Sigmoid colon (tissue), 7 donors: ENCODE data around the gene GYS2. TPM values are rescaled to one million over a fixed set of nuclear protein-coding genes. Genes with fewer than 3 reads are reported as not detected.
A peak's percentile ranks its signal among the peaks of the same experiment; 100 is the strongest.

ENCODE experiments used
- DNase-seq: peaks from one replicate; pipeline ENCODE4 v3.0.0-alpha.2; 2019
- H3K27ac ChIP-seq, 4 donors: fragments of 200-600 bp; sonication (generic); one replicate each; pipeline ENCODE4 v1.5.1; 2016 to 2019; ENCODE audit warnings: mild to moderate bottlenecking in 1 of 4
- H3K27me3 ChIP-seq, 3 donors: fragments of 200-600 bp; sonication (generic); one replicate each; pipeline ENCODE4 v1.5.1; 2019; ENCODE audit warnings: mild to moderate bottlenecking in 1 of 3
- H3K36me3 ChIP-seq, 4 donors: fragments of 200-600 bp; sonication (generic); one replicate each; pipeline ENCODE4 v1.5.1; 2016 to 2019
- H3K4me1 ChIP-seq, 4 donors: fragments of 200-600 bp; sonication (generic); one replicate each; pipeline ENCODE4 v1.5.1; 2017 to 2019
- H3K4me3 ChIP-seq, 4 donors: fragments of 200-600 bp; sonication (generic); one replicate each; pipeline ENCODE4 v1.5.1; 2017 to 2019; ENCODE audit warnings: mild to moderate bottlenecking in 2 of 4, moderate library complexity in 1 of 4
- H3K9me3 ChIP-seq, 4 donors: fragments of 200-600 bp in 3 of 4; sonication (generic) in 3 of 4; one replicate each; pipeline versions ENCODE4 v1.5.1 to v1.6.1; 2013 to 2019
- CTCF ChIP-seq, 4 experiments: fragments of 450-650 bp in 3 of 4; fragments of 200-600 bp in 1 of 4; IDR thresholded peaks; one replicate each; pipeline ENCODE4 v1.5.1; 2016 to 2019; ENCODE audit warnings: antibody characterized with exemption in 4 of 4, mild to moderate bottlenecking in 3 of 4, moderate library complexity in 2 of 4
- EP300 ChIP-seq, 4 donors: sonication (generic); formaldehyde crosslinking; IDR thresholded peaks; one replicate each; pipeline ENCODE4 v1.6.1; 2017; ENCODE audit warnings: antibody characterized with exemption in 4 of 4
- POLR2A ChIP-seq, 2 donors: fragments of 450-650 bp; IDR thresholded peaks; one replicate each; pipeline ENCODE4 v1.6.1; 2016; ENCODE audit warnings: antibody characterized with exemption in 2 of 2, mild to moderate bottlenecking in 2 of 2, moderate library complexity in 2 of 2
- POLR2AphosphoS5 ChIP-seq, 4 donors: sonication (generic); formaldehyde crosslinking; IDR thresholded peaks; one replicate each; pipeline ENCODE4 v1.6.1; 2017; ENCODE audit warnings: antibody characterized with exemption in 4 of 4
- WGBS, 2 donors: extraction: QIAGEN DNeasy Blood & Tissue Kit; methylation state at CpG; one replicate each; pipeline ENCODE4 v1.1.7; 2013; 5-methylcytosine and 5-hydroxymethylcytosine counted together
- intact Hi-C: fragments of 100-400 bp; cut with DNase I; formaldehyde crosslinking; loops from one replicate; pipeline ENCODE4 v1.15.1; 2023
- polyA plus RNA-seq, 3 donors: library from polyadenylated mRNA; stranded (reverse); fragments of 200-250 nt; gene quantifications; one replicate each; pipeline ENCODE4 v1.2.3, GENCODE V29; 2013
- total RNA-seq, 4 donors: library from RNA; depleted of rRNA; stranded (reverse); fragments of >200 nt; gene quantifications; one replicate each; pipeline ENCODE4 v1.1.0, GENCODE V29; 2016
- donor health status: healthy with polysubstance abuse.
- donor health status: Bipolar disorder and iron deficiency.
- donor health status: healthy.

The GYS2 gene
- total and polyA plus RNA-seq, 7 donors, result 0.27 TPM; not detected in 6

- Histone ChIP-seq H3K4me1 (peaks cover 0 to 45% (median 38%) of the 10 kb centered on the region in 4 donors), H3K36me3 (peaks cover 6 to 40% (median 9%) of the 10 kb centered on the region in 4 donors), H3K9me3 (no peaks in the 10 kb centered on the region), H3K27me3 (no peaks in the 10 kb centered on the region), H3K27ac (peak overlapping the region in 1 of 4 donors; percentile 89), H3K4me3 (no peak overlapping the region)
- intact Hi-C loops, result loop anchor here (5.0 to 10.0 kb wide), 4 partner anchors 62 to 545 kb away; partner anchors contain the start of genes CMAS, LDHB and PYROXD1
- DNase-seq, result no peak
- no peak for TF ChIP-seq CTCF (IDR thresholded peaks at IDR 0.05)
- TF ChIP-seq POLR2A (IDR thresholded peaks at IDR 0.05), result no peak
- no peak for TF ChIP-seq POLR2AphosphoS5 (IDR thresholded peaks at IDR 0.05)
- no peak for TF ChIP-seq EP300 (IDR thresholded peaks at IDR 0.05)
- 79 to 82% methylated on average over 2 of the region's 2 CpGs for WGBS, 2 donors
Measured at GRCh38 chr12:21499765-21500164, 104.9 kb downstream of the GYS2 start.

Other genes with a start within 250 kb of the GYS2 start
- gene IAPP, start 231.9 kb downstream of the GYS2 start, total RNA-seq, result not detected
- gene IAPP, start 231.9 kb downstream of the GYS2 start, polyA plus RNA-seq, result 1 to 10 TPM in 1 of 3 donors, not detected in 2; 2.4 TPM
- gene PYROXD1, start 167.2 kb downstream of the GYS2 start, total RNA-seq, result 10 to 100 TPM; 19.7 to 29.6 (median 25.3) TPM
- gene PYROXD1, start 167.2 kb downstream of the GYS2 start, polyA plus RNA-seq, result 10 to 100 TPM; 14.9 to 20.6 (median 20.4) TPM
- 10 to 100 TPM; 30.8 to 44.6 (median 37.1) TPM for gene RECQL, start 103.2 kb downstream of the GYS2 start, total RNA-seq
- gene RECQL, start 103.2 kb downstream of the GYS2 start, polyA plus RNA-seq, result 10 to 100 TPM in 1 of 3 donors, 1 to 10 TPM in 2; 4.2 to 18.9 (median 8.6) TPM
- 10 to 100 TPM; 22.5 to 26.9 (median 25.3) TPM for gene GOLT1B, start 103.1 kb downstream of the GYS2 start, total RNA-seq
- gene GOLT1B, start 103.1 kb downstream of the GYS2 start, polyA plus RNA-seq, result 10 to 100 TPM in 2 of 3 donors, 1 to 10 TPM in 1; 7.8 to 18.0 (median 17.1) TPM
- gene SPX, start 78.6 kb downstream of the GYS2 start, total RNA-seq, result under 1 TPM in 3 of 4 donors, not detected in 1; 0.68 to 0.99 (median 0.71) TPM
- under 1 TPM in 2 of 3 donors, not detected in 1; 0.35 to 0.60 TPM for gene SPX, start 78.6 kb downstream of the GYS2 start, polyA plus RNA-seq
- gene LDHB, start 53.0 kb upstream of the GYS2 start, total RNA-seq, result 100 to 1,000 TPM; 355 to 424 (median 379) TPM
- gene LDHB, start 53.0 kb upstream of the GYS2 start, polyA plus RNA-seq, result 100 to 1,000 TPM; 217 to 404 (median 223) TPM
- gene KCNJ8, start 169.9 kb upstream of the GYS2 start, total RNA-seq, result 10 to 100 TPM; 17.4 to 20.3 (median 17.8) TPM
- gene KCNJ8, start 169.9 kb upstream of the GYS2 start, polyA plus RNA-seq, result 1 to 10 TPM in 1 of 3 donors, under 1 TPM in 1, not detected in 1; 0.60 to 6.4 TPM